Right cardiac atrium (tissue), 5 donors: ENCODE data around the gene PUS3. TPM values are rescaled to one million over a fixed set of nuclear protein-coding genes. Genes with fewer than 3 reads are reported as not detected.
"Not testable (repeated sequence)": the region's sequence is repeated elsewhere in the genome, so short reads cannot be mapped to it uniquely, and the experiment has no call there.

Experiments used
- ATAC-seq, 2 donors: fragments of 200-7000 bp; cut with Tn5 transposase; one replicate each; pipeline versions ENCODE4 v1.8.0 to v1.9.1; 2020; ENCODE audit warnings: moderate library complexity in 2 of 2, mild to moderate bottlenecking in 1 of 2
- DNase-seq, 3 donors: peaks; one replicate each; pipeline ENCODE4 v3.0.0-alpha.2; 2020
- H3K27ac ChIP-seq: one replicate; pipeline ENCODE4 v1.5.1; 2013; ENCODE audit warnings: mild to moderate bottlenecking, low read length, control low read depth, moderate library complexity
- H3K27me3 ChIP-seq: one replicate; pipeline ENCODE4 v1.6.1; 2013; ENCODE audit not compliant: control insufficient read depth, insufficient read depth
- H3K4me1 ChIP-seq: one replicate; pipeline ENCODE4 v1.6.1; 2013; ENCODE audit warnings: low read length; ENCODE audit not compliant: control insufficient read depth, insufficient read depth
- H3K4me3 ChIP-seq: one replicate; pipeline ENCODE4 v1.5.1; 2013; ENCODE audit warnings: low read length, control low read depth
- H3K9me3 ChIP-seq: one replicate; pipeline ENCODE4 v1.6.1; 2013; ENCODE audit warnings: low read length; ENCODE audit not compliant: control insufficient read depth
- WGBS: extraction: QIAGEN DNeasy Blood & Tissue Kit; methylation state at CpG from one replicate; pipeline ENCODE4 v1.1.7; 2013; 5-methylcytosine and 5-hydroxymethylcytosine counted together
- intact Hi-C, 4 donors: fragments of 100-400 bp; cut with DNase I; formaldehyde crosslinking; loops; one replicate each; pipeline versions ENCODE4 v1.11.0 to v1.14.0; 2022 to 2023
- polyA plus RNA-seq: library from polyadenylated mRNA; stranded (reverse); fragments of 200-250 nt; gene quantifications from one replicate; pipeline ENCODE4 v1.2.3, GENCODE V29; 2013
- total RNA-seq, 4 donors: library from RNA; stranded (reverse); fragmentation: NEBNext Ultra II Directional; extraction: Animal tissue kit (Norgen Biotek cat#: 25700); gene quantifications; one replicate each; pipeline ENCODE4 v1.2.1, GENCODE V29; 2021
- donor health status: healthy with polysubstance abuse.
- donor health status: DM: no; HTN: yes; CAD: no.
- donor health status: DM: no; HTN: no; CAD: no.
- donor health status: DM: no; HTN: yes; CAD: no; lungs with severe emphysema.
- donor health status: DM: yes; HTN: yes; CAD: no.

Gene PUS3
- total and polyA plus RNA-seq, 5 donors: 5.7 to 9.5 (median 9.0) TPM

DNA sequence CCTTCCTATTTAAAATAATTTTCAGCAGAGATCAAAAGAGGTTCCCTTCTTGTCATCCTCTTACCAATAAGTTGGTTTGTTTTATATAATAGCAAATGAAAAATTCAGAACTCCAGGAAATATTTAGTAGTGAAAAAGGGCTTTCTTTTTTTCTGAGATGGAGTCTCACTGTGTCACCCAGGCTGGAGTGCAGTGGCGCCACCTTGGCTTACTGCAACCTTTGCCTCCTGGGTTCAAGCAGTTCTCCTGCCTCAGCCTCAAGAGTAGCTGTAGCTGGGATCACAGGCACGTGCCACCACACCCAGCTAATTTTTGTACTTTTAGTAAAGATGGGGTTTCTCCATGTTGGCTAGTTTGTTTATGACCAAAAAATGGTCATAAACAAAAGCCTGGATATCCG is 11.6 kb upstream of the PUS3 start:
- H3K27ac ChIP-seq, ATAC-seq, H3K27me3 ChIP-seq, H3K4me3 ChIP-seq, intact Hi-C loops, H3K4me1 ChIP-seq, DNase-seq, H3K9me3 ChIP-seq: not testable (repeated sequence)
- WGBS: 84% methylated on average over 3 of the region's 3 CpGs

GRCh38 chr11:125910226-125910849 is 7.3 kb upstream of the PUS3 start:
- H3K27ac ChIP-seq: no peak overlapping the region
- H3K9me3 ChIP-seq: no peaks in the 10 kb centered on the region
- H3K4me3 ChIP-seq: no peak overlapping the region
- H3K27me3 ChIP-seq: no peaks in the 10 kb centered on the region
- no peak for ATAC-seq
- no peak for DNase-seq
- WGBS: 68% methylated on average over 8 of the region's 8 CpGs
- H3K4me1 ChIP-seq: no peaks in the 10 kb centered on the region
- intact Hi-C loops: no loop called here

GRCh38 chr11:125904678-125905077 is 1.7 kb upstream of the PUS3 start:
- Histone ChIP-seq H3K27ac (no peak overlapping the region), H3K27me3 (no peaks in the 10 kb centered on the region), H3K4me3 (peak overlapping the region; percentile 89), H3K9me3 (no peaks in the 10 kb centered on the region), H3K4me1 (peaks cover 2% of the 10 kb centered on the region)
- intact Hi-C loops: no loop called here
- DNase-seq: no peak
- ATAC-seq: no peak
- 52% methylated on average over 11 of the region's 11 CpGs for WGBS

- intact Hi-C loops: no loop called here
- Histone ChIP-seq H3K4me3 (peak within 1 kb of the TSS; percentile 89), H3K27me3 (no peaks in the 10 kb centered on the region), H3K27ac (no peak within 1 kb of the TSS), H3K9me3 (no peaks in the 10 kb centered on the region), H3K4me1 (peaks cover 2% of the 10 kb centered on the region)
- DNase-seq: peak in 2 of 3 donors; percentile 33 to 63
- peak; percentile 38 to 68 for ATAC-seq
- WGBS: 3% methylated on average over 81 of the region's 81 CpGs
These were observed 979 bp upstream of the PUS3 start, which contains the start of gene DDX25 for GRCh38 chr11:125903711-125904659. Gene DDX25, plus strand, starts transcription at chr11:125904508. Its CDS starts 10 bp downstream, at chr11:125904518.

GRCh38 chr11:125902277-125902926 is 604 bp downstream of the PUS3 start:
- peak in 1 of 2 donors; percentile 35 for ATAC-seq
- H3K9me3 ChIP-seq: no peaks in the 10 kb centered on the region
- intact Hi-C loops: no loop called here
- H3K27me3 ChIP-seq: no peaks in the 10 kb centered on the region
- peaks cover 2% of the 10 kb centered on the region for H3K4me1 ChIP-seq
- peak overlapping the region; percentile 89 for H3K4me3 ChIP-seq
- DNase-seq: no peak
- peak overlapping the region; percentile 72 for H3K27ac ChIP-seq
- WGBS: 53% methylated on average over 20 of the region's 20 CpGs

GRCh38 chr11:125901872-125902271 is 1.1 kb downstream of the PUS3 start:
- no peak for DNase-seq
- 86% methylated on average over 6 of the region's 6 CpGs for WGBS
- intact Hi-C loops: no loop called here

GRCh38 chr11:125892994-125893393 is 10.0 kb downstream of the PUS3 start:
- Histone ChIP-seq H3K27ac (no peak overlapping the region), H3K4me1 (no peaks in the 10 kb centered on the region), H3K27me3 (no peaks in the 10 kb centered on the region), H3K9me3 (no peaks in the 10 kb centered on the region), H3K4me3 (no peak overlapping the region)
- intact Hi-C loops: no loop called here
- ATAC-seq (no peak), DNase-seq (no peak)

More at GRCh38 chr11:125901872-125902271, 1.1 kb downstream of the PUS3 start:
- H3K4me3 ChIP-seq: no peak overlapping the region
- no peaks in the 10 kb centered on the region for H3K27me3 ChIP-seq
- H3K4me1 ChIP-seq: peaks cover 2% of the 10 kb centered on the region
- no peak for ATAC-seq
- H3K9me3 ChIP-seq: no peaks in the 10 kb centered on the region
- no peak overlapping the region for H3K27ac ChIP-seq

DNA sequence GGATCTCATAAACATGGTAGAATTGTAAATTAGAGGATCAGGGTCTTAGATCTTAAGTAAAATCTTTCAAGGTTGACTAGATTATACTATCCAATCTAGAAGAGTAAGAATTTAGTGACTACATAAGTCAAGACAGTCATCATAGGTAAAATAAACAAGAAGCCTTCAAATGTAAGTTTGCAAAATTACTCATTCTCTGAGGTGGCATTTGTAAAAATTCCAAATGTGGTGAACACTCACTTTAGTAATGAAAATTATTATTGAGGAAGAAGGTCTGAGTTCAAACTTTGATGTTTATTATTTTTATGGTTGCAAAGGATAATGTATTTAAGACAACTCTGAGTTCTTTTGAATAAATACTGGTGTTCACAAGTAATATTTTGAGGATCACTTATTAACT is 10.9 kb downstream of the PUS3 start:
- no peaks in the 10 kb centered on the region for H3K4me1 ChIP-seq
- no peaks in the 10 kb centered on the region for H3K27me3 ChIP-seq
- DNase-seq (no peak), ATAC-seq (no peak)
- no peaks in the 10 kb centered on the region for H3K9me3 ChIP-seq
- H3K4me3 ChIP-seq: no peak overlapping the region
- H3K27ac ChIP-seq: no peak overlapping the region
- intact Hi-C loops: no loop called here

- intact Hi-C loops: no loop called here
- Histone ChIP-seq H3K4me1 (no peaks in the 10 kb centered on the region), H3K27me3 (no peaks in the 10 kb centered on the region), H3K27ac (no peak overlapping the region), H3K9me3 (no peaks in the 10 kb centered on the region), H3K4me3 (no peak overlapping the region)
- DNase-seq (no peak), ATAC-seq (no peak)
- WGBS: 67% methylated on average over 3 of the region's 3 CpGs
These were observed 12.4 kb downstream of the PUS3 start for GRCh38 chr11:125890447-125891100.

DNA sequence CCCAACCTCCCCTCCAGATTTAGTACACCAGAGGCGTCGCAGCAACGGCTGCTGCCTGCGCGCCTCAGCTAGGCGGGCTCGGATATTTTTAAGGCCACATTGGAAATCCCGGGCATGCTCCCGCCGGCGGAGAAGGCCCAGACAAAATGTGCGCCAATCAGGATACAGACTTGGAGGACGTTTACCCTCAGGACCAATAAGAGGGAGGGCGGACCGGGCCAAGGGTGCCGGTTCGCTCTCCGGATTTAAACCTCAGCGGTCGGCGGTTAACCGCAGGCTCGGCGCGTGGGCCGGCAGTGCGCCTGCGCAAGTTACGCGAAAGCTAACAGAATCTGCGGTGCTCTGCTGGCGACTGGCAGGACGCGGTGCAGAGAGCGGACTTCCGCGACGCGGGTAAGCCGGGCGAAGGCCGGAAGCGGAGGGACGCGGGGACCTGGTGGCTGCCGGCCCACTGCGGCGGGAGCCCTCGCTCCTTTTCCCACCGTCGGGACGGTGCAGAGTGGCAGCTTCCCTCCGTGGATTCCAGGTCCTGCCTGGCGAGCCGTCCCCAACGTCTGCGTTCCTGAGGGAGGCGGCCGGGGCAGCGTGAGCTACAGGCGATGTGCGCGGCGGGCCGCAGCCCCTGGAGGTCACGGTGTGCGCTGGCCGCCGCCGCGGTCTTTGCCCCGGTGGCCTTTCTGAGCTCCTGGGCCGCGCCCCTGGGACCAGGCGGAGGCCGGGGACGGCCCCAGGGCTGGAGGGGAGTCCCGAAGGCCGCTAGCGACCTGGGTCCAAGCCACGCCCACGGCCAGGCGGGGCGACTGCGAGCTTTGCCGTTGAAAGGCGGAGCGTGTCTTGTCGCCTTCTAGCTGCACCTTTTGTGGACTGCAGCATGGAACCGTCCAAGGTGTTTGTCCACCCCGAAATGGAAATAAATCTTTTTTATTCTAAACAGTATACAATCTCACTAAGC is 15.4 kb downstream of the PUS3 start, which contains the start of gene HYLS1:
TSS of gene HYLS1 (plus strand) at position 296 of the 952 bp plus-strand sequence. CDS start 11,701 bp downstream, outside the sequence.
- Histone ChIP-seq H3K27ac (peak within 1 kb of the TSS; percentile 58), H3K4me3 (peak within 1 kb of the TSS; percentile 59), H3K9me3 (no peaks in the 10 kb centered on the region), H3K27me3 (no peaks in the 10 kb centered on the region), H3K4me1 (no peaks in the 10 kb centered on the region)
- DNase-seq (peak; percentile 96 to 98 (median 98)), ATAC-seq (peak; percentile 99)
- intact Hi-C loops: no loop called here
- under 1% methylated on average over 91 of the region's 91 CpGs for WGBS
